SH-SY5Y (cell line): Measurements from ENCODE around the gene MARS1.

Source experiments
- GATA2 ChIP-seq: IDR thresholded peaks from 2 replicates; pipeline ENCODE4 v1.6.1; 2011; ENCODE audit warnings: mild to moderate bottlenecking, low read depth, low read length
- GATA3 ChIP-seq: IDR thresholded peaks from 2 replicates; pipeline ENCODE4 v1.6.1; 2011; ENCODE audit warnings: low read depth, mild to moderate bottlenecking, low read length, moderate library complexity

The MARS1 gene

DNA sequence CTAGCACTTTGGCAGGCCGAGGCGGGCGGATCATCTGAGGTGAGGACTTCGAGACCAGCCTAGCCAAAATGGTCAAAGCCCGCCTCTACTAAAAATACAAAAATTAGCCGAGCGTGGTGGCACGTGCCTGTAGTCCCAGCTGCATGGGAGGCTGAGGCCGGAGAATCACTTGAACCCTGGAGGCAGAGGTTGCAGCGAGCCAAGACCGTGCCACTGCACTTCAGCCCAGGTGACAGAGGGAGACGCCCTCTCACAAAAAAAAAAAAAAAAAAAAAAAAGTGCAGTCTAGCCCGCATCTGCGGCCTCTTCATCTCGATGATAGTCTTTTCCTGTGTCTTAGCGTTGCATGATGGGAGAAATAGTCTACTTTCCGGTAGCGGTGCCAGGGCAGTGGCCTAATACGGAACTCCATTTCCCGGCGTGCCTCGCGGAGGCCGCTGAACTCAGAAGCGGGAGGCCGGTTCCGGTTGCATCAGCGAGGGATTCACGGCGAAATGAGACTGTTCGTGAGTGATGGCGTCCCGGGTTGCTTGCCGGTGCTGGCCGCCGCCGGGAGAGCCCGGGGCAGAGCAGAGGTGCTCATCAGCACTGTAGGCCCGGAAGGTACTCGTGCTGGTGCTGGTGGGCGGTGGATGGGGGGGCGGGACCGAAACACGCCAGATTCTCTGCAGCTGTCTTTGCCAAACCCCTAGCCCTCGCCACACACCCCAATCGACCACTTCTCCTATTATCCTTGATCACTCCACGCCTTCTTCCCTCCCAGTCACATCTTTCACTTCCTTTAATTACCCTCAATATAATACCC is at the start of gene MARS1:
MARS1 (plus strand) TSS at position 472 of the 805 bp plus-strand sequence; CDS start at position 495, 23 bp downstream.
- TF ChIP-seq GATA3 (no peak), GATA2 (no peak)

DNA sequence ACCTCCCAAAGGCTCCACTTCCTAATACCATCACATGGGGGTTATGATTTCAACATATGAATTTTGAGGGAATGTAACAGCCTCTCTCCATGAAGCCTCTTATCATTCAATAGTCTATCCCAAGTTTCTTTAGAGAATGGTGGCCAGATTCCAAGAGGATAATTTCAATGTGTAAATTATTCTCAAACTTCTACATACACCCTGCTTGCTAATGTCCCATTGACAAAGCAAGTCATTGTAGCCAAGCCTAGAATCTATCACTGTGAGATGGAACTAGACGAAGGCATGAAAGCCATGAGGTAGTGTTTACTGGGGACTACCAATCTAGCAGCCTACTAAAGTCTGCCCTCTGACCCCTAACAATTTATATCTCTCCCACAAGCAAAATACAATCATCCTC is 49.5 kb upstream of the MARS1 start:
- TF ChIP-seq GATA2 (no peak), GATA3 (no peak)

GRCh38 chr12:57439762-57440266 is 48.1 kb upstream of the MARS1 start:
- TF ChIP-seq GATA2 (no peak), GATA3 (no peak)

DNA sequence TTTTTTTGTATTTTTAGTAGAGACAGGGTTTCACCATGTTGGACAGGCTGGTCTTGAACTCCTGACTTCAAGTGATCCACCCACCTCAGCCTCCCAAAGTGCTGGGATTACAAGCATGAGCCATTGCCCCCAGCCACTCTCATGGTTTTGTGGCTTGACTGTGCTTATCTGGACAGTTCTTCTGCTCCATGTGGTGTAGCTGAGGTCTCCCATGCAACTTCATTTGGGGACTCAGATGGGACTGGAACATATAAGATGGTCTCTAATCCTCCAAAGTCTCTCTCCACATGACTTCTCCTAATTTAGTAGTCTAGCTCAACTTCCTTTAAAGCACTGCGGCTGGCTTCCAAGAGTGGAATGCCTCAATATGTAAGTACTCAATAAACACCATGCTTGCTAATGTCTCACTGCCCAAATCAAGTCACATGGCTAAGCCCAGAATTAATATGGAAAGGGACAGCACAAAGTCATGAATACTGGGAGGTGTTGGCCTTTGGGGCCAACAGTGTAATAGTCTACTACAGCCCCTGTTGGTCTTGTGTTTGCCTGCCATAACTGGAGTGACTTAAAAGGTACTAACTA is 45.9 kb upstream of the MARS1 start:
- TF ChIP-seq GATA3 (no peak), GATA2 (no peak)

GRCh38 chr12:57444744-57445143 is 43.1 kb upstream of the MARS1 start:
- no peak for TF ChIP-seq GATA2
- no peak for TF ChIP-seq GATA3

DNA sequence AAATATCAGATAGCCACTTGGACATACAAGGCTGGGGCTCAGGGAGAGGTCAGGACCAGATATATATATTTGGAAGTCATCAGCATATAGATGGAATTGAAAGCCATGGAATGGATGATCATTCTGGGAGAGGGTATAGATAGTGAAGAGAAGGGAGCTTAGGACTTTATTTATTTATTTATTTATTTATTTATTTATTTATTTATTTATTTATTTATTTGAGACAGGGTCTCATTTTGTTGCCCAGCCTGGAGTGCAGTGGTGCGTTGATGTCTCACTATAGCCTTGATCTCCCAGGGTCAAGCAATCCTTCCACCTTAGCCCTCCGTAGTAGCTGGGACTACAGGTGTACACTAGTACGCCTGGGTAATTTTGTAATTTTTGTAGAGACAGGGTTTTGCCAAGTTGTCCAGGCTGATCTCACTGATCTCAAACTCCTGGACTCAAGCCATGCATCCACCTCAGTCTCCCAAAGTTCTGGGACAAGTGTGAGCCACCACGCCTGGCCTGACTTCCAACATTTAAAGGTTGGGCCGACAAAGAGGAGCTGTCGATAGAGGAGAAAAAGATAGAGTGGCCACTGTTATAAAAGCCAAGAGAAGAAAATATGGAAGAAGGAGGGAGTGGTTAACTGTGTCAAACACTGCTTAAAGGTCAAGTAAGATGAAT is 41.4 kb upstream of the MARS1 start:
- TF ChIP-seq GATA2: no peak
- TF ChIP-seq GATA3: no peak

DNA sequence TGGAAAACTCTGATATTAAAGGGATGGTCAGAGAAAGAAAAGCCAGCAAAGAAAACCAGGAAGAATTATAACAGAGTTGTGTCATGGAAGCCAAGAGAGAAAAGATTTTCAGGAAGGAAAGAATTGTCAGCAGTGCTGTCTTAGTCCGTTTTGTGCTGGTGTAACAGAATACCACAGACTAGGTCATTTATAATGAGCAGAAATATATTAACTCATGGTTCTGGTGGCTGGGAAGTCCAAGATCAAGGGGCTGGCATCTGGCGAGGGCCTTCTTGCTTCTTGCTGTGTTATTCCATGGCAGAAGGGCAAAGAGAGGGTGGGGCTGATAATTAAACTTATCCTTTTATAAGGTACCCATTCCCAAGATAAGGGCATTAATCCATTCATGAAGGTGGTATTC is 39.2 kb upstream of the MARS1 start:
- TF ChIP-seq GATA3 (no peak), GATA2 (no peak)

- no peak for TF ChIP-seq GATA3
Measured at GRCh38 chr12:57449375-57449774, 38.5 kb upstream of the MARS1 start.

DNA sequence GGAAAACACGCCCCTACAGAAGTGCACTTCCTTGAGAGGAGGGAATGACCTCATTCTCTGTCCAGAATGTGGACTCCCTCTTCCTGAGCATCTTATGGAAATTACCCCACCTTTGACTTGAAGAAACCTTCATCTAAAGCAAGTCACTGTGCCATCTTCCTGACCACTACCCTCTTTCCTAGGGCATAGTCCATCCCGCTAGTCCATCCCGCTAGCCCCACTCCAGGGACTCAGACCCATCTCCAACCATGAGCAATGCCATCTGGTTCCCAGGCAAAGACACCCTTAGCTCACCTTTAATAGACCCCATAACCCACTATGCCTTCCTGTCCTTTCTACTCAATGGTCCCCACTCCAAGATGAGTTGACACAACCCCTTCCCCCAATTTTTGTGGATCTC is 37.8 kb upstream of the MARS1 start:
- no peak for TF ChIP-seq GATA2
- TF ChIP-seq GATA3: no peak

GRCh38 chr12:57451233-57451778 is 36.6 kb upstream of the MARS1 start:
- TF ChIP-seq GATA2: no peak
- TF ChIP-seq GATA3: no peak

DNA sequence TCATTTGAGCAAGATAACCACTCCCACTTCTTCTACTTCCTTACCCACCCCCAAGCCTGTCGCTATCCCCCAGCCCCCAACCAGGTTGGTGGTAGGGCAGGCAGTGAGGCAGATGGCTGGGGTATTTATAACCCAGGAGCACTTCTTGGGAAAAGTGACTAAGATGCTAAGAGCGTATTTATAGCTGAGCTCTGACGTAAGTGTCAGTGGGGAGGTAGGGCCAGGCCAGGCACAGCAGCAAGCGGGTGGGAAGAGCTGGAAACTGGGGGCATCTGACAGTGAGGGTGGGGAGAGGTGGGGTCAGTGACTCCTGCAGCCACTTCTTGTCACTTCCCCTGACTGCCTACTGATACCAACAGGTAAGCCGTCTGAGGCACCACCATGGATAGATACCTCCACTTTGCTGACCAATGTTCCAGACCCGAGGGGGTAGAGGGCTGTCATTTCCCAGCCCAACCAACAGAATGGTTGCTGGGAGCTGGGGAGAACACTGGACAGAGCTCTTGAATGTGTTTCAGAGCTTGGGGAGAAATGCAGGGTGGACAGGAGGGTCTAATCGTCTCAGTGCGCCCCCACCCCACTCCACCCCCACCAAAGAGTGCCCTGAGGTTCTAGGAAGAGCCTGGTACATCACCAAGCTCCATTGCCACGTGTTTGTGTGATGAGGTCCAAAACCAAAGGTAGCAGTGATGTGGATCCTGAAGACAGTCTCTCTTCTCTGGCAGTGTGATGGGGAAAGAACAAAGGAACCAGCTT is 35.5 kb upstream of the MARS1 start:
- no peak for TF ChIP-seq GATA3
- TF ChIP-seq GATA2: no peak

- TF ChIP-seq GATA2: no peak
- TF ChIP-seq GATA3: no peak
Measured at GRCh38 chr12:57452937-57453509, 34.8 kb upstream of the MARS1 start.

GRCh38 chr12:57454213-57454565 is 33.7 kb upstream of the MARS1 start:
- TF ChIP-seq GATA2: no peak
- no peak for TF ChIP-seq GATA3
